ENCODE data around the gene IL3RA.

Gene IL3RA

GRCh38 chrX:1427756-1428155 is 91.2 kb downstream of the IL3RA start:
- no peak for DNase-seq

GRCh38 chrX:1430451-1430850 is 93.9 kb downstream of the IL3RA start:
- DNase-seq: no peak

Data from NCI-H2029 (cell line).